ENCODE results near the gene DCST2.

DCST2 gene

DNA sequence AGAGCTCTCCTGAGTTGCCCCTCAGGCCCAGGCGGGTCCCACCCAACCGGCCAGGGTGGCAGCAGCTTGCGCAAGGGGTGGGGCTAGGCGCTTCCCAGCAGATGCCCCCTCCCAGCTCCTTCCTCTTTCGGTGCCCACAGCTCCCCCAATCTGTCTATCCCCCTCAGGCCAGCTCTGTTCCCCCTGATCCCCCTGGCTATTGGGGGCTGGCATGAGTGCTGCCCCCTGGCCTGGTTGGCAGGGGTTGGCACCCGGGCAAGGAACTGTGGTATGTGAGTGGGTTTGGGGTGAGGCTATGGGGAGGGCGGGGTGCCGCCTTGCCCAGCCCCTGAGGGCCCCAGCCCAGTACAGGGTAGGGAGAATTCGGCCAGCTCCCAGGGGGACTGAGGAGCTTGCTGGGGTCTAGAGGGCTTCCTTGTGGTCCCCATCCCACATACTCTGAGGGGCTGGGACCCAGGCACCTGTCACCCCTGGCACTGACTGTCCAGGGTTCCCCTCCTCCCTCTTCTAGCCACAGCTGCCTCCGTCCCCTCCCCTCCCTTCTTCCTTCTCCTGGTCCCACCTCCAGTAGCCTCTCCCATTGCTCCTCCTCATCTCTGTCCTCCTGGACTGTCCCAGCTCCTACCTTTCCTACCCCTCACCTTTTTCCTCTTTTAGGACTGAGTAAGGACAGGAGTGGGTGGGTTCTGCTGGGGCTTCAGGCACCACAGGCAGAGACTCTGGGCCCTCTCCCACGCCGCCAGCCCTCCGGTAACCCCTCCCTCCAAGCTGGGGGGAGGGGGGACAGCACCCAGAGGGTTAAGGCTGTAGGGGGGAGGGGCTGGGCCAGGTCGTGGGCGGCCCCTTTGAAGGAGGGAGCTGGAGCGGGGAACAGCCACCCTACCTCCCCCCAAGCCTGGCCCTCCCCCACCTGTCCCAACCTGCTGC lies 25.3 kb downstream of the DCST2 start:
- DNase-seq = no peak

DNA sequence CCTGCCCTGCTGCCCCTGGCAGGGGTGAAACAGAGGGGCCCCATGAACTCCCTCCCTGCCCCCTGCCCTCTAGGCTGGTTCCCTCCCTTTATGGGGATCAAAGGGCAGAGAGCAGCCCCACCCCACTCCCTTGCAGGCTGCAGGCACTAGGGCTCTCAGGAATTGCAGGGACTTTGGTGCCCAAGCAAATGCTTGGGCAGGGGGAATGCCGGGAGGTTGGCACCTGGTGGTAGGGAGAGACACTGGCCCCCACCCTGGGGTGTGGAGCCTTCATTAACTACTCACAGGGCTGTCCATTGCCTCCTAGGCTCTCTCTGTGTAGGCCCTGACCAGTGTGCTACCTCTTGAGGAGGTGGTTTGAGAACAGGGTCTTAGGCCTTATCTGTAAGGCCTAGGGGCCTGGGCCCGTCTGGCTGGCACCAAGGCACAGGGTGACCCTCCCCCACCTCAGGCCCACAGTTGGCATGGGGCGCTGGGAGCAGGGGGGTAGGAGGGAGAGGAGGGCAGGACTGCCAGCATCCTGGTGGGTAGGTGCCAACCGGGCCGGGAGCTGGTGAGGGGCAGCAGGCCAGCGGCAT lies 26.2 kb downstream of the DCST2 start:
- DNase-seq = no peak

DNA sequence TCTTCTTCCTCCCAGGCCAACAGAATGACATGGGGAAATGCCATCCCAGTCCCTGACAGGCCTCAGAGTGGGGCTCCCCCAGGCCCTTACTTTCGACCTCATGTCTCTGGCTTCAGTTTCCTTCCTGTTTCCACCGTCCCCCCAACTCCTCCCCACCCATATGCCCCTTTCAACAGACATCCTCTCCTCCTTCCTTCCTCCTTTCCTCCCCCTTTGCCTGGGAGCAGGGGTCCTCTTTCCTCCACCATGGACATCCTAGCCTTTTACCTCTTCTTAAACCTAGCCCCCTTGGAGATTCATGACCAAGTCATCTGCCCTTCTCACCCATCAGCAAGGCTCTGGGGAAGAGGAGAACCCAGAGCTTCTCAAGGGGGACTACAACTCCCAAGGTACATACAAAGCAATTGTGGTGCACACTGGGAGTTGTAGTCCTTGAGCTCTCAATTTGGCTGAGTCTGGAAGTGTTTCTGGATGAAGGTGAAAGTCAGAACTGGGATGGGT lies 26.9 kb downstream of the DCST2 start:
- no peak for DNase-seq

DNA sequence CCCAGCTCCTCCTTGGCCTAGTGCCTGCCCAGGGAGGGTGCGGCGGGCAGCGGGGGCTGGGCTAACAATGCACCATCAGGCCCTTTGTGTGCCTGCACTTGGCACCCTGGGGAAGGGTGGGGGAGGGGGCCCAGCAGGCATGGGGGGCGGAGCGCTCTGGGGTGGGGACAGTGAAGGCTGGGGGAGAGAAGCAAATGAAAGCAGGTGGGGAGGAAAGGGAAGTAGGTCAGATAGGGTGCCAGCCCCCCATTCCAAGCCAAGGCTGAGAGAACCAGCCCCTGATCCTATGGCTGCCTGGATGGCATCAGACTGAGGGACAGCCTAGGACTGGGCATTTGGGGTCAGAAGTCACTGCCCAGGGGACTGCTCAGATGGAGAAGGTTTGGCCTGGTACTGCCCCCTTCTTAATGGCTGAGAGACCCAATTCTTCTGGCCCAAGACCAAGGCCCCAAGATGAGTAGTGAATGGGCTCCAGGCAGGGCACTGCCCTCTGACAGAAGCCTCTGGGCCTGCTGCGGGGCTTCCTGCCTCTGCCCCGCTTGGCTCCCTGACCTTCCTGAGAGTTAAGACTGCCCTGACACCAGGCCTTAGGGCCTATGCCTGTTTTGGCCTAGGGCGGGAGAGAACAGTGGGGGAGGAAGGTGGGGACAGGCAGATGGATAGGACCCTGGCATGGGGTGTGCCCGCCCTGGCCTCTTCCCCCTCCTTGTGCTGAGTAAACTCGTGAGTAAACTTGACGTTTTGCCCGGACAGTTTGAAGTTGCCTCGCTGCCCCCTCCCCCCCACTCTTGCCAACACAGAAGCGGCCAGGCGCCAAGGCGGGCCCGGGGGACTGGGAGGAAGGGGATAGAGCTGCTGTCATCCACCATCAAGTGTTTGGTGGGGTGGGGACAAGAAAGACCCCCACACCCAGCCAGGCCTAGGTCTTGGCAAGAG lies 28.2 kb downstream of the DCST2 start:
- DNase-seq = no peak

DNA sequence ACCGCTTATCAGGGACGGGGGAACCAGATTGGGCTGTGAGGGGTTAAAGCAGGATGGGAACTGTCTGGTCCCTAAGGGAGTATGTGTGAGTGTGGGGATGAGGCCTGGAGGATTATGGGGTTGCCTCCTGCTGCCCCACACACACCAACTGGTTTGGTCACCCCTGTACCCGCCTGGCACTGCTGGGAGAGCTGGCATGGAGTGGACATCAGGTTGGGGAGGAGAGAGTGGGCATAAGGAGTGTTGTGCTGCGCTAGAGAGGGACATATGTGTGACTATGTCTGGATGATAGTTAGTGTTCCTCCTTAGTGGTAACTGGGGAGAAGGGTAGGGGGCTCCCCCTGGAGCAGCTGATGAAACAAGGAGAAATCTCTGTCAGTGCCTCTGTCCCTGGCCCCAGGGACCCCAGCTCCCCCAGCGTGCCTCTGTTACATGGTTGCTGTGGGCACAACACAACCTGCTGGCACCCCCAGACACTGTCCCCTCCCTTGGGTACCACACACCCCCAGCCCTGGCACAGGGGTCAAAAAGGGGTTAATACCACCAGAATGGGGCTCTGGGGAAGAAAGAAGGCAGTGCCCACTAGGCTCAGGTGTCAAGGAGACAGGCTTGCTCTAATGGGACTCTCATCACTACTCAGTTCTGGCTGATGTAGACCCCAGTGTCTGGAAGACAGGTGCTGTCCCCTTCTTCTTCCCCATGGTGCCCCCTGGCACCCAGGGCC lies 29.1 kb downstream of the DCST2 start:
- DNase-seq = no peak

DNA sequence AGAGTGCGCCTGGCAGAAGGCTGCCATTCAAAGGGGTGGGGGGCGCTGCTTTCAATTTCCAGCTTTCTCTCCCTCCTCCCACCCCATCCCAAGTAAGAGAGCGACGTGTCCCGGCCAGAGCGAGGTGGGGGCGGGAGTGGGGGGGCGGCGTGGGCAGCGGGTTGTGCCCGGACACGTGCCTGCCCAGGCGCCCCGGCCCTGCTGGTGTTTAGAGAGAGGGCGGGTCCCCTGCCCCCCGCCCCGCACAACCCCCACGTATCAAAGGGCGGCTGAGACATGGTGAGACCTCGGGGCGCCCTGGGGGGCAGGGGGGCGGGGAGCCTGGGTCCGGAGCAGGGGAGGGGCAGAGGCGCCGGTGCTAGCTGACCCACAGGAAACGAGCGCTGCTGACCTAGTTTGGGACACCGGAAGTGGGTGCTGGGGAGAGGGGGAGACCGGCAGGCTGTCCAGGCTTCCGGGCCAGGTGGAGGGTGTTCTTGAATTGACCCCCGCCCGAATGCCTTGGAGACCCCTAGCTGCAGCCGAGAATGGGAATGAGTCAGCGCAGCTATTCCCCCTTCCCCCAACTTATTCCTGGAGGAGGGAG lies 29.7 kb downstream of the DCST2 start:
- no peak for DNase-seq

DNA sequence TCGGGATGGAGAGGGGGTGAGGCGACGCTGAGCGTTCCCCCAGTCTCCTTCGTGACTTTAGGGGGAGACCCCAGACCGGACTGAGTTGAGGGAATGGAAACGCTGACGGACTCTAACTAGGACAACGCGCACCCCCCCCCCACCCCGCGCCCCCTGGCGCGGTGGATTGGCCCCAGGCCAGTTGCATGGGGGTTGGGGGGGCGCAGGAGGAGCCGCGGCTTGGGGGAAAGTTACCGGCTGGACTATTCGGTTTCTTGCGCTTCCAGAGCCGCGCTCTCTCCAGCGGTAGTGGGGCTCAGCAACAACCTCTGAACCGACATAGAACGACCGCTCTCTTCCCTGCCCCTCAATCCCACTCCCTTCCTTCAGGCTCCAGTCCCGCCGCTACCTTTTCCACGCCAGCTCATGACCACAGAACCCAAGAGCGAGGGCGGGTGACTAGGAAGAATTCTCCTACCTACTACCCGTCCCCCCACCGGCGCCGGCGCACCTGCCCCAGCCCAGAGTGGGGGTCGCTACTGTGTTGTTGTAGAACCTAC lies 30.3 kb downstream of the DCST2 start:
- peak; percentile 32 for DNase-seq

DNA sequence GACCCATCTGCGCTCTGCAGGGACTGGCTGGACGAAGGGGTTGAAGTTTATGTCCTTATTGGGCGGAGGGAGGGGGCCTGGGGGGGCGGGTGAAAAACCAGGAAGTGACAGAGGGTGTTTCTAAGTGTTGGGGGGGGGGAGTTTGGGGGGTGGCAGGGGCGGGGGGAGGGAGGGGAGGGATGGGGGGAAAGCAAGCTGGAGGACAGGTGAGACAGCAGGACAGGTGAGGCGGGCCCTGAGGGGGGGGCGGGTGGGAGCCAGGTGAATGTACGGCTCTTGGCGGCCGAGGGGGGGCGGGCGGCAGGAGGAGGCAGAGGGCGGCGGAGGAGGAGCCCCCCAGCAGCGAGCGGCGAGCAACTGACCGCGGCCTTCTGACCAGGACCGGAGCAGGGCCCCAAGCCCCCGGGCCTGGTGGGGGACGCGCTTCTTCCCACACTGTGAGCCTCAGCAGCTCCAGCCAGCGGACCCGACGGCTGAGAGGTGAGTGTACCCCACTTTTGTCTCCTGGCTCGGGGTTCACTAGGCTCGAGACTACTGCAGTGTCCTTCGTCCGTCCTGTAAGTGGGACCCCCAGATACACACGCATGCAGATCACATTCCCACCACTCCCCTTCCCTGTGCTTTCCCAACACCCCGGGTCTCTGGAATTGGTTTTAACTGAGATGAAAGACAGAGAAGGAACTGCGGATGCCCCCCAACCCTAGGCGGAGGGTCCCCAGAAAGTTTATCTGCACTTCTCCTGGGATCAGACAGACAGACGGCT lies 30.9 kb downstream of the DCST2 start, which contains the start of gene ZBTB7B:
Gene ZBTB7B (plus strand): TSS at position 339 of the 763 bp plus-strand sequence. CDS start 11,859 bp downstream, outside the sequence.
- peak; percentile 54 for DNase-seq

DNA sequence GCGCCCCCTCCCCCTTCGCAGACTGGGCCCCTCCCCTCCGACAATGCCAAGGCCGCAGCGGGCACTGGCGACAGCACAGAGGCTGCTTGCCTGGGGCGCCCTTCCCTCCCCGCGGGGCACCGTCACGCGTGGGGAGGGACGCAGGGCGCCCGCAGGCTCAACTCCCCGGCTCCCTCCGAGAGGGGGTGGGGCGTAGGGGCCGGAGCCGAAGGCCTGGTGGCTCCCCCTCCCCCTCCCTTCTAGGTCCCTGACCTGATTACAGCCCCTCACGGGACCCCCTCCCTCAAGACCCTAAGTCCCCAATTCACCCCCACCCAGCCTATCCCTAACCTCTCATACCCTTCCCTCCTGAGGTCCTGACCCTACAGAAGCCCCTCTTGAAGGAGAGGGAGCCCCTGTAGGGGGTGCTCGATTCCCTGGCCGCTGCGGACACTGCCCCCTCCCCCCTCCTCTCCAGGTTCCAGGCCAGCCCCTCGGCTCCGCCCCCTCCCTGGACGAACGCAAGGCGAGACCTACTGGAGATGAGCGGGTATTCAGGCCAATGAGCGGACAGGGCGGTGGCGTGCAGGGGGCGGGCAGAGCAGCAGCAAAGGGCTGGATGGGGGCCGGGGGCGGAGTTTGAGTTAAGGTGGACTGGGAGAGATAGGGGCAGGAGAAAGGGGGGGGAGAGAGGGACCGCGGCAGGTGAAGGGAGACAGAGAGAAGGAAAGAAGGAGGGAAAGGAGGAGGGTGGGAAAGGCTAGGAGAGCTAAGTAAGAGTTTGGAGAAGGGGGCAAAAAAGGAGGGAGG lies 31.7 kb downstream of the DCST2 start:
- DNase-seq = peak; percentile 99

DNA sequence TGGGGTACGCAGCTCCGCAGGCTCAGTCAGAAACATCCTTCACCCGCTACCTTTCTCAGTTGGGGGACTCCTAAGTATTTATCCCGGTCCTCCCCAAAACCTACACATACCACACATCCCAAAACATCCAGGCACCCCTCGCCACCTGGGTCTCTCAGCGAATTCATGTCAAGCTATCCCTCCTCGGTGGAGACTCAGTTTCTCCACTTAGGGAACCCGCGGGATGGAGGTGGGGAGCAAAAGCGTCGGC lies 32.2 kb downstream of the DCST2 start:
- no peak for DNase-seq

DNA sequence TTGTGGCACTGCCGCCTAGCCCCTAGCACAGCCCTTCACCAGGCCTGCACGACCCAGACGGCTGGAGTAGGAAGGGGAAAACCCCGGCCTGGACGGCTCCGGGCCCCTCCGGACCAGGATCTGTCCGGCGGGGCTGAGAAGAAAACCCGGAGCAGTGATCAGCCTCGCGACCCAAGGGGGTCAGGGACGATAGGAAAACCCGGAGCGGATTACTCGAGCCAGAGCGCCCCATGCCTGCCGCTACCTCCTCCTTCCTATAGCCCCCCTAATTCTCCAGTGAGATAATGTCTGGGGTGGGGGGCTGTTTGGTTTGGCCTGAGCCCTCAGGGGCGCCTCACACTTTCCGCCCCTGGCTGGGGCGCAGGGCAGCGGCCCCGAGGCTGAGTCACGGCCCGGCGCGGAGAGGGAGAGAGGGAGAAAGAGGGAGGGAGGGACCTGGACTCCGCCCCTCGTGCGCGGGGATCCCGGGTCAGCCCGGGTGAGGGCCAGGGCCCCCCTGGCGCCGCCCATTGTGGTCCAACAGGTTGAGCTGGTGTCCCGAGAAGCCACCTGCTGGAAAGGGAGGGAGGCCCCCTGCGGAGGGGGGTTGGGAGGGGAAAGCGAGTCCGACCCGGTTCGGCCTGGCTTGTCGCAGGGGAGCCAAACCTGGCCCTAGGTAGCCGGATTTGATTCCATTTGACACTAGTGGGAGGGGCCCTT lies 32.7 kb downstream of the DCST2 start:
- DNase-seq = peak; percentile 79

DNA sequence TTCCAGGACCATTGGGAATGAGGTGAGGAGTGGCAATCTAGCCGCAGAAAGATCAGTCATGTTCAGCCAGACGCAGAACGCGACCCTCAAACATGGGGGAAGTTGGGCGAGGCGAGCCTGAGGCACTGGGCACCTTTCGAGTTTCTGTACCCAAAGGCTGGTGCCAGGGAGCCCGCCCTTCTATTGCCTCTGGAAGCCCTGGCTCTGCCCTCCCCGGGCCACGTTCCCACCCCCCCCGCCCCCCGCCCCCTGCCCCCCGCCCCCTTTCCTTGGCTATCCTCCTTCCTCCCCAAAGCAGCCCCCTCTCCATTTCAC lies 33.2 kb downstream of the DCST2 start:
- no peak for DNase-seq

DNA sequence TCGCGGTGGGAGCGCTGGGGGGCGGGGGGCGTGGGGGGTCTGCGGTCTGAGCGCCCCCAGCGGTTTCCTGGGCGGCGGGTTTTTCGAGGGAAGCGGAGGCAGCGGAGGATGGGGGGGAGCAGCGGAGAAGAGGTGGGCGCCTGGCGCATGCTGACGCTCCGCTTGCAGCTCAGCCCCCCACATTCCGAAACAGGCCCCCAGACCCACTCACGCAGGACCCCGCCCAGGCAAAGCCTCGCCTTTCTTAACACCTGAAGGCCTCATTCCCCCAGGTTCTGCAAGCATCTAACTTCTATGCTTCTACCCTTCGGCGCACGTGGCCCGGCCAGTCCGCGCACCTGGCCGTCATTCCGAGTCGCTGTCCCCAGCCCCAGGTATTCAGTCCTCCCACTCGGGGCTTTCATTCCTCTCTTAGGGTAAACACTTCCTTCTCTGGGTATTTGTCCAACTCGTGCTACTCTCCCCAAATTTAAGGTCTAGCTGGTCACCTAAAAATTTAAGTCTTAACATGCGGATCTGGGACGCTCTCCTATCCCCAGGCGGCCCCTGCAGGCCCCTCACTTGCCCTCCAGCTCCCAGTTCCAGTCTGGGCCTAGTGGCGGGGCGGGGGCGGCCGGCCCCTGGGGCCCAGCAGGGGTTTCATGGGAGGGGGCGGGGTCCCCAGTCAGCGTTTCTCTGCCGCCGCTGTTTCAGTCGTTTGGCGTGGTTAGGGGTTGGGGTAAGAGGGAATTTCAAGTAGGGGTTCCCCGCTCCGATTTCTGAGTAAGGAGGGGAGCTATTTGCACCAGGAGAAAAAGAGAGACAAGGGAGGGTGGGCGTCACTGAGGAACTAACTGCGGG lies 33.8 kb downstream of the DCST2 start:
- no peak for DNase-seq

DNA sequence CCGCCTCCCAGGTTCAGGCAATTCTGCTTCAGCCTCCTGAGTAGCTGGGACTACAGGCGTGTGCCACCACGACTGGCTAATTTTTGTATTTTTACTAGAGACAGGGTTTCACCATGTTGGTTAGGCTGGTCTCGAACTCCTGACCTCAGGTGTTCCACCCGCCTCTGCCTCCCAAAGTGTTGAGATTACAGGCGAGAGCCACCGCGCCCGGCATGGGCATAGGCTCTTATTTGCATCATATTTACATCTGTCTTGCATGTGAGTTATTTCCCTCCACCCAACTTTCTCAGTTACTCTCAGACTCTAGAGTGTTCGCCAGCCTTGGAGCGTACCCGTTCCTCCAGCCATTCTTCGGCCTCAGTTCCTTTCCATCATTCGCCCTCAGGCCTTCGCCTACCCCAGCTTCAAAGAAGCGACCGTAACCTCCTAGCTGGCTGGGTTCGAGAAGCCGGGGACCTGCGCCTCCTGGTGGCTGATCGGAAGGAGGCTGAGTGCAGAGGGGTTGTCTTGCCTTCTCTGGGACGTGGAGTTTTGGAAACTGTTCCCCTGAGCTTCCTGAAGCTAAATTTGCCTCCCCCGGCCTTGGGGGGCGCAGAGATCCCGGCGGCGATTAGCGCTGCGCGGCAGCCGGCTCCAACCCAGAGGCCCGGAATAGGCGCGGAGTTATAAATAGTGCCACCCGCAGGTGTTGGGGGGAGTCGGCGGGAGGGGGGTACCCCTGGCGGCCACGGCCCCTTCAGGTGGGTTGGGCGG lies 34.6 kb downstream of the DCST2 start:
- peak; percentile 27 for DNase-seq

DNA sequence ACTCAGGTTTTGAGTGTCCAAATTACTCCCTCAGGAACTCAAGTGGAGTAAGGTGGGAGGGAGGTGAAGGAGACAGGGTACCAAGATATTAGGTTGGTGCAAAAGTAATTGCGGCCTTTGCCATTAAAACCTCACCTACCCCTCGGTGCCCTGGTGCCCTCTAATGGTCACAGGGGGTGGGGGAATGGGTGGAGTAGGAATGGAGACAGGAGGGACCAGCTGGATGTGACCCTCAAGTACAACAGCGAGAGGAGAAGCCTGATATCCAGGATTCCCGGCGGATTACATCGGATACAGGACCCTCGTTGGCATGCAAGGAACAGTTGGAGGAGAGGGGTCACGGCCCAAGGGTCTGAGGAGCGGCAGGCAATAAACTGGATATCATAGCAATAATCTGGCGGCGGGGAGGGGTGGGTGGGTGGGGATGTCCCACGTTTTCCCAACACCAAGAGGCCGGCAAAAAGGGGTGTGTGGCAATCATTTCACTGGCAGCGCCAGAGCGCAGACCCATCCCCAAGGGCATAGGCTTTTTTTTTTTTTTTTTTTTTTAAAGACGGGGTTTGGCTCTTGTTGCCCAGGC lies 35.3 kb downstream of the DCST2 start:
- DNase-seq = no peak

DNA sequence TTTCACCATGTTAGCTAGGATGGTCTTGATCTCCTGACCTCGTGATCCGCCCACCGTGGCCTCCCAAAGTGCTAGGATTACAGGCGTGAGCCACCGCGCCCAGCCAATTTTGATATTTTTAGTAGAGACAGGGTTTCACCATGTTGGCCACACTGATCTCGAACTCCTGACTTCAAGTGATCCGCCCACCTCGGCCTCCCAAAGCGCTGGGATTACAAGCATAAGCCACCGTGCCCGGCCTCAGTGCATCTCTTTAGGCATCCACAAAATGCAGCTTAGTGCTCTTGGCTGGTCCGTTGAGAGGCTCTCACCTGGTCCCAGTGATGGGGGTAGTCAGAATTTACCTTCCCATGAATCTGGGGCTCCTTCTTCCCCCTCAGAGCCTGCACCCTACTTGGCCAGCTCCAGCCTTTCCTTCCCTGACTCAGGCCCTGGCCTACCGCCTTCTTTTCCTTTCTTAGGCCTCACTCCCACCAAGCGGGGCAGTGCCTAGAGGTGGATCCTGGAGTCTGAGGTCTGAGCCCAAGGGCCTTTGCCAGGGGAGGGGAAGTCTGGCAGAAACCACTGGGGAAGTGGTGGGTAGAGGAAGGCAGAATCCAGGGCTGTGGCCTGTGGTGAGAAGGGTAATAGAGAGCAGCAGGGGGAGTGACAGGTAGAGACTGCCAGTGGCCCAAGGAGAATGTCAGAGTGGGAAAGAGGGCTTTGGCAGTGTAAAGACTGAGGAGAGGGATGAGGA lies 36.4 kb downstream of the DCST2 start:
- no peak for DNase-seq
